RWPE1 (cell line): ENCODE results near the gene MRPL27.

ENCODE experiments used
- CTCF ChIA-PET: fragments of 350-600 bp; sonication (Branson Sonifier 250); formaldehyde crosslinking; extraction: SDS; loops from one replicate; lab custom pipeline; 2021; lab: Yijun Ruan, JAX
- POLR2A ChIA-PET: fragments of 400-600 bp; formaldehyde crosslinking; extraction: SDS; loops from one replicate; lab custom pipeline; 2020; ENCODE audit warnings: antibody characterized with exemption; ENCODE audit not compliant: low non-redundant PET; lab: Yijun Ruan, JAX
- DNase-seq: peaks from one replicate; pipeline ENCODE4 v3.0.0; 2012; ENCODE audit warnings: low spot score
- H3K27ac ChIP-seq: fragments of 450-650 bp; 2 replicates; pipeline ENCODE4 v1.5.1; 2017
- TF ChIP-seq, protein P1 (sequence below): fragments of 450-650 bp; conservative IDR thresholded peaks from 2 replicates; pipeline ENCODE4 v1.5.1; 2017; ENCODE audit warnings: low read depth, mild to moderate bottlenecking

The MRPL27 gene

GRCh38 chr17:50350733-50351132 lies 22.3 kb downstream of the MRPL27 start:
- POLR2A ChIA-PET, result no interaction called here
- H3K27ac ChIP-seq, result peak overlapping the region; percentile 18; the same call in 1 of the 2 replicates
- CTCF ChIA-PET, result no interaction called here
- no peak for DNase-seq
- TF ChIP-seq, protein P1, sequence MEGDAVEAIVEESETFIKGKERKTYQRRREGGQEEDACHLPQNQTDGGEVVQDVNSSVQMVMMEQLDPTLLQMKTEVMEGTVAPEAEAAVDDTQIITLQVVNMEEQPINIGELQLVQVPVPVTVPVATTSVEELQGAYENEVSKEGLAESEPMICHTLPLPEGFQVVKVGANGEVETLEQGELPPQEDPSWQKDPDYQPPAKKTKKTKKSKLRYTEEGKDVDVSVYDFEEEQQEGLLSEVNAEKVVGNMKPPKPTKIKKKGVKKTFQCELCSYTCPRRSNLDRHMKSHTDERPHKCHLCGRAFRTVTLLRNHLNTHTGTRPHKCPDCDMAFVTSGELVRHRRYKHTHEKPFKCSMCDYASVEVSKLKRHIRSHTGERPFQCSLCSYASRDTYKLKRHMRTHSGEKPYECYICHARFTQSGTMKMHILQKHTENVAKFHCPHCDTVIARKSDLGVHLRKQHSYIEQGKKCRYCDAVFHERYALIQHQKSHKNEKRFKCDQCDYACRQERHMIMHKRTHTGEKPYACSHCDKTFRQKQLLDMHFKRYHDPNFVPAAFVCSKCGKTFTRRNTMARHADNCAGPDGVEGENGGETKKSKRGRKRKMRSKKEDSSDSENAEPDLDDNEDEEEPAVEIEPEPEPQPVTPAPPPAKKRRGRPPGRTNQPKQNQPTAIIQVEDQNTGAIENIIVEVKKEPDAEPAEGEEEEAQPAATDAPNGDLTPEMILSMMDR, result no peak

- TF ChIP-seq, protein P1, result no peak
- CTCF ChIA-PET, result interaction anchor here (0.8 to 2.0 kb wide), 2 partner anchors 13 to 107 kb away, joined by 4 to 7 read pairs; no protein-coding TSS in a partner anchor
- POLR2A ChIA-PET, result no interaction called here
- DNase-seq, result no peak
- H3K27ac ChIP-seq, result peak overlapping the region; percentile 73
Measured at GRCh38 chr17:50349243-50349600, 23.8 kb downstream of the MRPL27 start.

DNA sequence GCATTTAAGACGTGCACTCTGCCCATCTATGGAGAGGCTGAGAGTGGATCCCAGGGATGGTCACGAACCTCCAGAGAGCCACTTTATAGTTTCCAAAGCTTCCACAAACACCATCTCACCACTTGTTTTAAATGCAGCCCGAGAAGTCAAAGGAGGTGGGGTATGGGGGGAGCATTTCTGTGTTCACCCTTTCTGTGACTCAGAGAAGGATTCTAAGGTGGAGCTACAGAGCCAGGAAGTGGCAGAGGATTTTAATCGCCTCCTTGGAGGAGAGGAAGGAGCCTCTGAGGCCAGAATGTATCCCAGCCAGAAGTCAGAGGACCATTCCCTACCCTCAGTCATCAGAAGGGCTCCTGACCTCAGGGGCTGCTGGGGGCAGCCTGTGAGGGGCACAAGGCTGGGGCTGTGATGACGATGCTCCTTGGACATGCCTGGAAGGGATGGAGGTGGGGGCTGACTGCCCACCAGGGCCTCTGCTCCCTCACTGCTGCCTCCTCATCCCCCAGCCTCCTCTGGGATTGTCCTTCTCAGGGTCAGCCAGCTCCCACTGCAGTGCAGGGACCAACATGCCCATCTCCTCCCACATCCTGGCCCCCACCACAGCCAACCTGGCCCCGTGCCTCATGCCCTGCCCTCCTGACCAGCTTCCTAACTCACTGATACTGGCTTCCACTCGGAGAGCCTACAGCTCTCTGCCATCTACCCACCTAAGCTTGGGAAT lies 24.3 kb downstream of the MRPL27 start:
- H3K27ac ChIP-seq, result peak overlapping the region; percentile 73
- DNase-seq, result peak; percentile 44
- CTCF ChIA-PET, result interaction anchor here (2.0 kb wide), 1 partner anchor 13 kb away, joined by 7 read pairs; no protein-coding TSS in a partner anchor
- TF ChIP-seq, protein P1, result no peak
- POLR2A ChIA-PET, result no interaction called here

DNA sequence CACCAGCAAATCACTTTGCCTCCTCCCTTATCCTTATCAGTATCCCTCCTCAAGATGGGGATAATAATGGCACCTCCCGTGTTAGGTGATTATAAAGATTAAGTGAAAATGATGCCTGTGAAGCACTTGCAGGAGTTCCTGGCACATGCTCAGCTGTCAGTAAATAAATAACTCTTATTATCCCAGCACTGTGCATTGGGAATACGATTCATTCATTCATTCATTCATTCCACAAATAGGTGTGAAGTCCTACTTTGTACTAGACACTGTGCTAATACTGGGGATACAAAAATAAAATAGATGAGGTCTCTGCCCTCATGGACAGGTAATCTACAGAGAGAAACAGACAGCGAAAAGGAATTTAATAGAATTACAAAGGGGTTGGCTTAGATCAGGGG lies 25.1 kb downstream of the MRPL27 start:
- H3K27ac ChIP-seq, result peak overlapping the region; percentile 81
- no peak for DNase-seq
- ChIA-PET POLR2A (interaction anchor here (0.7 kb wide), 1 partner anchor 14 kb away, joined by 4 read pairs; no protein-coding TSS in a partner anchor), CTCF (interaction anchor here (0.7 to 2.0 kb wide), 3 partner anchors 14 to 278 kb away, joined by 4 to 7 read pairs (median 4); partner anchors contain the start of gene COL1A1)
- TF ChIP-seq, protein P1, result no peak

- peak overlapping the region; percentile 81 for H3K27ac ChIP-seq
- TF ChIP-seq, protein P1, result no peak
- no peak for DNase-seq
- CTCF ChIA-PET, result interaction anchor here (0.7 to 1.1 kb wide), 4 partner anchors 49 to 279 kb away, joined by 3 to 4 read pairs (median 4); partner anchors contain the start of gene COL1A1
- POLR2A ChIA-PET, result interaction anchor here (0.7 kb wide), 1 partner anchor 14 kb away, joined by 4 read pairs; no protein-coding TSS in a partner anchor
Measured at GRCh38 chr17:50347117-50347893, 25.7 kb downstream of the MRPL27 start.
